GM19397 (cell line): ENCODE results near the gene ZNRF4.

ENCODE experiments used
- ATAC-seq: cut with Tn5 transposase; IDR thresholded peaks from one replicate; pipeline ENCODE4 v1.9.1; 2021; ENCODE audit warnings: mild to moderate bottlenecking, moderate library complexity; ENCODE audit not compliant: unreplicated experiment

The ZNRF4 gene

DNA sequence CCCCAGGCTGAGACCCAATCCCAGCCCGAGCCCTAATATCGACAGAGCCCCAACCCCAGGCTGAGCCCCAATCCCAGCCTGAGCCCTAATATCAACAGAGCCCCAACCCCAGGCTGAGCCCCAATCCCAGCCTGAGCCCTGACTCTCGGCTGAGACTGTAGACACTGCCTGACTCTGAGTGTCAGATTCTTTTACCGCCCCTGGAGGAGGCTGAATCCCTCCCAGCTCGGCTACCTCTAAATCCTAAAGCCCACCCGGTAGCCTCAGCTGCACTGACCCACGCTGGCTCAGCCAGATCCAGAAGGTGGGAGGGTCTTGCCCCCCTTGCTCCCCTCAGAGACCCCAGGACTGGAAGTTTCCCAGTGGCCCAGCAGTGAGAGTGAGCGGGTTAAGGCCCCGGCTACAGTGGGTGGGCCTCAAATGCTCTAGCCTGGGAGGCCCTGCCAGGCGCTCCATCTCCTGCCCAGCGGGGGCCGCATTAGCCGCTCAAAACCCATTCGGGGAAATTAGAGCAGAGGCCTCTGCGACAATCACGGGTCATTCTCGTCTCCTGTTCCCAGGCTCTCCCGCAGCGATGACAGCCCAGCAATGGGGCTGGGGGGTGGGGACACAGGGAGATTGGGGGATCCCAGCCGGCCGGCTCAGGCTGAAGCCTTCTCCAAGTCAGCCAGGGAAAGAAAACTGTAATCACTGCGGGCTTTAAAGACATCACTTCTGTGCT, 43.8 kb downstream of the ZNRF4 start:
- ATAC-seq: no peak

GRCh38 chr19:5501907-5502306, 46.7 kb downstream of the ZNRF4 start:
- ATAC-seq: no peak

DNA sequence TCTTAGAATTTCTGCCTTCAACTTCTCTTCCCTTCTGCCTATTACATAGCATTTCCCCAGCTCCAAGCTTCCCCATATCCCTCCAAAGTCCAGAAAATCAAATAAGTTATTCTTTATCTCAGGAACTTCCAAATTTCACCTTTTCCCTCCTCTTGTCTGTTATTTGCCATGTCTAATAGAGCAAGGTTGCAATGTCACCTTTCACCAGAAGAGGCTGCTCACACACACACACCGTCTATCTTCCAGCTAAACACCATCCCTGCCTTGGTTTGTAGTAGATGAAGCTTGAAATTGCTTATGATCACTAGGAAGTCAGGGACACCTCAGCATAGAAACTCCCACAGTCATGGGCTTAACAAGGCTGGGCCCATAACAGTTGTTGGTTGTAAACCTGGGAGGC, 48.4 kb downstream of the ZNRF4 start:
- ATAC-seq: no peak

- ATAC-seq: no peak
Measured at GRCh38 chr19:5504114-5504513, 48.9 kb downstream of the ZNRF4 start.
